PFSK-1 (cell line): ENCODE measurements around the gene APP.

ENCODE experiments used
- FOXP2 ChIP-seq: optimal IDR thresholded peaks from 2 replicates; pipeline ENCODE3; 2011; ENCODE audit warnings: borderline replicate concordance, control low read depth, inconsistent platforms; ENCODE audit not compliant: insufficient read depth; ENCODE audit errors: extremely low read length, extremely low read depth
- POLR2AphosphoS5 ChIP-seq: IDR thresholded peaks from 2 replicates; pipeline ENCODE4 v1.6.1; 2012; ENCODE audit warnings: low read depth, mild to moderate bottlenecking, control low read depth, low read length, moderate library complexity
- SIN3A ChIP-seq: IDR thresholded peaks from 2 replicates; pipeline ENCODE4 v1.6.1; 2012; ENCODE audit warnings: mild to moderate bottlenecking, low read length, moderate library complexity, borderline replicate concordance; ENCODE audit not compliant: insufficient read depth
- TAF1 ChIP-seq: IDR thresholded peaks from 2 replicates; pipeline ENCODE4 v1.6.1; 2012; ENCODE audit warnings: low read length, control low read depth, borderline replicate concordance; ENCODE audit not compliant: insufficient read depth
- TF ChIP-seq, protein P1 (sequence below), 2 experiments: IDR thresholded peaks; 2 replicates each; pipeline versions ENCODE4 v1.6.1 to v1.8.0; 2011 to 2012; ENCODE audit warnings: low read depth in 2 of 2, low read length in 2 of 2, control low read depth in 1 of 2, inconsistent platforms in 1 of 2, mild to moderate bottlenecking in 1 of 2, moderate library complexity in 1 of 2; ENCODE audit not compliant: insufficient read depth in 1 of 2

APP gene

DNA sequence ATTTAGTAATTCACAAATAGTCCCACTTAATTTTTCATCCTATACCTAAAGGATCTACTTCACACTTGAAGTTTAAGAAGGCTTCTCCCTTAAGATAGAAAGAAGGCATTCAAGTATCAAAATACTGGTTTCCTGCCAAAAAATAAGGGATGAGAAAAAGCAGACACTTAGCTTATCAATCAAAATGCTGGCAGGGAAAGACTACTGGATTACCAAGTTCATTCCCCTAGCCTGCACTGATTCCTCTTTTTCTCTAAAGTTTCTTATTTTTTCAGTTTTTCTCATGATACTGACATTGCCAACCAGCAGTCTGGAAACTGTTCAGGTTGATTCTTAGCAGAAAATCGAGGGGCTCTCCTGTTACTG, 231.2 kb downstream of the APP start:
- TF ChIP-seq, protein P1, sequence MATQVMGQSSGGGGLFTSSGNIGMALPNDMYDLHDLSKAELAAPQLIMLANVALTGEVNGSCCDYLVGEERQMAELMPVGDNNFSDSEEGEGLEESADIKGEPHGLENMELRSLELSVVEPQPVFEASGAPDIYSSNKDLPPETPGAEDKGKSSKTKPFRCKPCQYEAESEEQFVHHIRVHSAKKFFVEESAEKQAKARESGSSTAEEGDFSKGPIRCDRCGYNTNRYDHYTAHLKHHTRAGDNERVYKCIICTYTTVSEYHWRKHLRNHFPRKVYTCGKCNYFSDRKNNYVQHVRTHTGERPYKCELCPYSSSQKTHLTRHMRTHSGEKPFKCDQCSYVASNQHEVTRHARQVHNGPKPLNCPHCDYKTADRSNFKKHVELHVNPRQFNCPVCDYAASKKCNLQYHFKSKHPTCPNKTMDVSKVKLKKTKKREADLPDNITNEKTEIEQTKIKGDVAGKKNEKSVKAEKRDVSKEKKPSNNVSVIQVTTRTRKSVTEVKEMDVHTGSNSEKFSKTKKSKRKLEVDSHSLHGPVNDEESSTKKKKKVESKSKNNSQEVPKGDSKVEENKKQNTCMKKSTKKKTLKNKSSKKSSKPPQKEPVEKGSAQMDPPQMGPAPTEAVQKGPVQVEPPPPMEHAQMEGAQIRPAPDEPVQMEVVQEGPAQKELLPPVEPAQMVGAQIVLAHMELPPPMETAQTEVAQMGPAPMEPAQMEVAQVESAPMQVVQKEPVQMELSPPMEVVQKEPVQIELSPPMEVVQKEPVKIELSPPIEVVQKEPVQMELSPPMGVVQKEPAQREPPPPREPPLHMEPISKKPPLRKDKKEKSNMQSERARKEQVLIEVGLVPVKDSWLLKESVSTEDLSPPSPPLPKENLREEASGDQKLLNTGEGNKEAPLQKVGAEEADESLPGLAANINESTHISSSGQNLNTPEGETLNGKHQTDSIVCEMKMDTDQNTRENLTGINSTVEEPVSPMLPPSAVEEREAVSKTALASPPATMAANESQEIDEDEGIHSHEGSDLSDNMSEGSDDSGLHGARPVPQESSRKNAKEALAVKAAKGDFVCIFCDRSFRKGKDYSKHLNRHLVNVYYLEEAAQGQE (IDR thresholded peaks at IDR 0.05; ENCODE audit: insufficient read depth in 1 of 2, low read depth in 2 of 2, low read length in 2 of 2) = no peak
- TF ChIP-seq FOXP2 (no peak), SIN3A (no peak), TAF1 (no peak), POLR2AphosphoS5 (no peak)

DNA sequence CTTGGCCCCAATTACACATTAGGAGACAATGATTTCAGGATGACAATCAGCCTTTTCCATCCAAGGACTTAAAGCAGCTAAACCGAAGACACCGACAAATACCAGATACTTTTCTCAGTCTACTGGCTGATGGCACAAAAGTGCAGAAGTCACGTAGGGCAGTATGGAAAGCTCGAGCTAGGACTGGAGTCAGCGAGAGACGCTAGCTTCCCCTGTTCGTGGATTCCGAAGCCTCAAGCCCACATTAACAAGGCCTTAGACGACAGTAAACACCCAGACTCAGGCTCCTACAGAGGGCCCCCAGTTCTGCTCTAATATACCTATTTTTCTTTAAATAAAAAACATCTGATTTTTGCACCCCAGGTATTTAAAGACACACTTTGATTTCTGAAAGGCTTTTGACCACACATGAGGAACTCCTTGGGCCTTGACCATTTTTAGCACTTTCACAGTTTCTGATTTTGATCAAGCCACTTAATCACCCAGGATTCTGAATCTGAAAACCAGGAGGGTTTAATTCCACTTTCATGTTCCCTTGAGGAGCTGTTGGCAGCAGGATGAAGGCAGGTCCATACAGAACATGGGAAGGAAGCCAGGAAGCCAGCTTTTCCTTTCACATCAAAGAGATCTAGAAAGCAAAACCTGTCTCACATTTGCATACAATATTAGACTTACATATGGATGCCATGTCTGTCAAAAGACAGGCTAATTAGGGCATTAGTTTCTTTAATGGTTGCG, 231.7 kb downstream of the APP start:
- TF ChIP-seq POLR2AphosphoS5 (no peak), SIN3A (no peak)

DNA sequence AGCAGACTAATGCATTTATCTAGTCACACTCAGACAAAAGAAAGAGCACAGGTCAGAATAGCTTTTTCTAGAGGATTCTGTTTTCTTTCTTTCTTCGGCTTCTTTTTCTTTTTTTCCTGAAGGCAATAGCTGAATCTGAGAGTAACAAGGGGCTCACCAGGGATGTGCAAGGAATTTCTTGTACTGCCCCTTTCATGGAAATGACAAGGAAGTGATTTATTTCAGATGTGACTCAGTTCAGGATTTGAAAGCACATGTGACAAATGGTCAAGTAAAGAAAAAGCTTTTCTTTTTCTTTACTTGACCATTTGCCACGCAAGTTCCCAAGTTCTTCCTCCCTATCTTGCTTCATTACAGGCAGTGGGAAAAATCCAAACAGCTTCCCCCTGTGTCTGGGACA, 233.8 kb downstream of the APP start:
- no peak for TF ChIP-seq FOXP2
- no peak for TF ChIP-seq POLR2AphosphoS5
- no peak for TF ChIP-seq TAF1
- no peak for TF ChIP-seq SIN3A
- TF ChIP-seq, protein P1 (IDR thresholded peaks at IDR 0.05; ENCODE audit: insufficient read depth in 1 of 2, low read depth in 2 of 2, low read length in 2 of 2) = no peak

DNA sequence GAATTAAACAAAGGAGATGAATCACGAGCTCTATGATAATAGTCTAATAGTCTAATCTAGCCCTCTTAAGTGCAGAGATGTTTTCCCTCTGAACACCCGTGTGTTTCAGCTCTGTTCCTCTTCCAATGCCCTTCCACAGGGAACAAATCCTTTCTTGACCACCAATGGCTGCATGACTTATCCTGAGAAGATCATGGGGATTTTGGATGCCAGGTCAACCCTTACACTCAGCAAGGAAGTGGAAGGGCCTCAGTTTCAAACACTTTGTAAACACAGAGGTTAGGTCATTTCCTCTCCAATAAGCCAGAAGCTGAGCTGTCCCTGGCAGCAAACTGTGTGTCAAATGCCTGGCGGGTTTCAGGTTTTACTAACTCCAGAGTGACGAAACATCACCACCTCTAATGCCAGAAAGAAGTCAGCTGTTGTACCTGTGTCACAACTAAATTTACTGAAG, 235.8 kb downstream of the APP start:
- TF ChIP-seq FOXP2 (peak; percentile 59), SIN3A (peak; percentile 24; the same call in 1 of the 2 replicates), TAF1 (no peak)

DNA sequence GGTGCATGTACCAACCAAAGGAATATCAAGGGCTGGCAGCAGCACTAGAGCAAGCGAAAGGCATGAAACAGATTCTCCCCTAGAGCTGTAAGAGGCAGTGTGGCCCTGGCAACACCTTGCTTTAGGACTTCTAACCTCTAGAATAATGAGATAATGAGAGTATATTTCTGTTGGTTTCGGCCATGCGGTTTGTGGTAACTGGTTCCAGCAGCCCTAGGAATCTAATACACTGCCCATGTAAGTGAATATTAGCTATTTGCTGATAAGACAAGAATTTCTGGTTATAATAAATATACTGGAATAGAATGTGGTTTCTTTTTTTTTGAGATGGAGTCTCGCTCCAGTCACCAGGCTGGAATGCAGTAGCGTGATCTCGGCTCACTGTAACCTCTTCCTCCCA, 236.4 kb downstream of the APP start:
- TF ChIP-seq POLR2AphosphoS5 (no peak), SIN3A (no peak), TAF1 (no peak), FOXP2 (no peak)
- TF ChIP-seq, protein P1 (IDR thresholded peaks at IDR 0.05; ENCODE audit: insufficient read depth in 1 of 2, low read depth in 2 of 2, low read length in 2 of 2) = no peak

DNA sequence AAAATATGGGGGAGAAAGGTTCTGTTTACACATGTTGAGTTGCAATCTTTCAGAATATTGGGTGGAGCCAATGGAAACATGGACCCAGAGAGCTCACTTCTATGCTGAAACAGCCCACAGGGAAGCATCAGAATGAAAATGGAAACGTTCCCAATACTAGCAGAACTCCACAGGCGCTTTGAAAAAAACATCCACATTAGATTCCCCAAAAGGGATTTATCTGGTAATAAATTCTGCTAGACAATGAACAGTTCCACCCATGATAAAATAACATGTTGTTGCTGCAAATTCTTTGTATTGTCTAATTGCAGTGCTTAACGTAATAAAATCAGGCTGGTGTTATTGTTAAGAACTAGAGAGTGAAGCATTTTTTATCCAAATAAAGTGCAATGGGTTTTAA, 238.8 kb downstream of the APP start:
- TF ChIP-seq TAF1 (no peak), SIN3A (no peak), FOXP2 (no peak), POLR2AphosphoS5 (no peak)
- TF ChIP-seq, protein P1 (IDR thresholded peaks at IDR 0.05; ENCODE audit: insufficient read depth in 1 of 2, low read depth in 2 of 2, low read length in 2 of 2) = no peak
